ENCODE data around the gene TRAF3IP3. TPM values are rescaled to one million over a fixed set of nuclear protein-coding genes. Genes with fewer than 3 reads are reported as not detected.

The TRAF3IP3 gene
- total RNA-seq, 1 experiment from 2014 or later = not detected

DNA sequence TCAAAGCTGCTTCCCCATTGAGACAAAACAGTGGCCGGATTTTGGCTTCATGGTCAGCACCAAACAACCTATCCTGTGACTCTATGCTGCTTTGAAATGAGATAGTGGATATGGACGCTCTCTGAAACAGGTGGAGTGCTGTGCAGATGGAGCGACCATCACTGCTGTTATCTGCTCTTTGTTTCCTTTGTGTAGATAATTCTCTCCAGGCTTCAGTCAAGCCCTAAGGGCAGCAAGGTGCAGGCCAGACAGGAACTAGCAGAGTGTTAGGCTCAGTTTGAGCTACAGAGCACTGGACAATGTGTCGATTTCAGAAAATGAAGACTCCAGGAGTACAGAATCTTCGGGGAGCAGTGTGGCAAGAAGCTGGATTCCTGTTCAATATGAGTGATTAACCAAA, 54.9 kb downstream of the TRAF3IP3 start:
- Histone ChIP-seq H2AFZ (ENCODE audit: low read length) (no peak overlapping the region), H2BK12ac (ENCODE audit: insufficient read length, low read depth, low read length) (no peak overlapping the region)

More for the DNA sequence above, 54.9 kb downstream of the TRAF3IP3 start:
- Mint-ChIP-seq H3K9me3 (no peaks in the 10 kb centered on the region), H3K4me3 (no peak overlapping the region), H3K27me3 (ENCODE audit: low read depth) (peaks cover 1% of the 10 kb centered on the region; the same call in 1 of the 2 replicates), H3K36me3 (ENCODE audit: insufficient read depth in 1 of 3, low read depth in 3 of 3) (no peaks in the 10 kb centered on the region), H3K4me1 (peaks cover 2 to 8% of the 10 kb centered on the region in 2 experiments), H3K27ac (no peak overlapping the region)
- H2BK5ac ChIP-seq (ENCODE audit: insufficient read length, low read length) = no peak overlapping the region
- no peak overlapping the region for H4K91ac ChIP-seq (ENCODE audit: insufficient read length, low read depth, low read length)
- H3K4ac ChIP-seq (ENCODE audit: low read depth, low read length) = no peak overlapping the region
- no peaks in the 10 kb centered on the region for H4K20me1 ChIP-seq (ENCODE audit: control insufficient read depth, insufficient read depth, insufficient read length)
- H3K27ac ChIP-seq (ENCODE audit: insufficient read length, low read depth, low read length) = no peak overlapping the region
- H3K14ac ChIP-seq (ENCODE audit: insufficient read depth, low read length) = no peak overlapping the region
- H3T11ph ChIP-seq (ENCODE audit: low read length) = no peak overlapping the region
- H2BK120ac ChIP-seq (ENCODE audit: low read depth, low read length, poor library complexity, severe bottlenecking) = no peak overlapping the region
- H3K27me3 ChIP-seq (ENCODE audit: insufficient read depth, low read length) = no peaks in the 10 kb centered on the region
- H2BK20ac ChIP-seq (ENCODE audit: low read depth, low read length, poor library complexity, severe bottlenecking) = no peak overlapping the region
- H2BK15ac ChIP-seq (ENCODE audit: low read depth, low read length) = no peak overlapping the region
- no peaks in the 10 kb centered on the region for H3K4me1 ChIP-seq (ENCODE audit: insufficient read depth, low read length)
- no peak overlapping the region for H3K4me2 ChIP-seq (ENCODE audit: insufficient read depth, insufficient read length, low read length)
- WGBS (ENCODE audit: extremely low coverage, insufficient read length, low lambda C conversion rate) = no CpG with 5 or more reads among the region's 5 CpGs
- DNase-seq = no peak
- no peak overlapping the region for H4K5ac ChIP-seq (ENCODE audit: insufficient read length, low read depth, low read length)
- H3K18ac ChIP-seq (ENCODE audit: insufficient read length, low read depth, low read length) = no peak overlapping the region
- no peaks in the 10 kb centered on the region for H3K9me3 ChIP-seq (ENCODE audit: control insufficient read depth, low read depth, low read length)
- H3K79me1 ChIP-seq (ENCODE audit: insufficient read depth, low read depth, low read length, poor library complexity, severe bottlenecking) = no peaks in the 10 kb centered on the region
- TF ChIP-seq, protein P1, sequence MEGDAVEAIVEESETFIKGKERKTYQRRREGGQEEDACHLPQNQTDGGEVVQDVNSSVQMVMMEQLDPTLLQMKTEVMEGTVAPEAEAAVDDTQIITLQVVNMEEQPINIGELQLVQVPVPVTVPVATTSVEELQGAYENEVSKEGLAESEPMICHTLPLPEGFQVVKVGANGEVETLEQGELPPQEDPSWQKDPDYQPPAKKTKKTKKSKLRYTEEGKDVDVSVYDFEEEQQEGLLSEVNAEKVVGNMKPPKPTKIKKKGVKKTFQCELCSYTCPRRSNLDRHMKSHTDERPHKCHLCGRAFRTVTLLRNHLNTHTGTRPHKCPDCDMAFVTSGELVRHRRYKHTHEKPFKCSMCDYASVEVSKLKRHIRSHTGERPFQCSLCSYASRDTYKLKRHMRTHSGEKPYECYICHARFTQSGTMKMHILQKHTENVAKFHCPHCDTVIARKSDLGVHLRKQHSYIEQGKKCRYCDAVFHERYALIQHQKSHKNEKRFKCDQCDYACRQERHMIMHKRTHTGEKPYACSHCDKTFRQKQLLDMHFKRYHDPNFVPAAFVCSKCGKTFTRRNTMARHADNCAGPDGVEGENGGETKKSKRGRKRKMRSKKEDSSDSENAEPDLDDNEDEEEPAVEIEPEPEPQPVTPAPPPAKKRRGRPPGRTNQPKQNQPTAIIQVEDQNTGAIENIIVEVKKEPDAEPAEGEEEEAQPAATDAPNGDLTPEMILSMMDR (conservative IDR thresholded peaks at IDR 0.05) = no peak
- no peaks in the 10 kb centered on the region for H3K79me2 ChIP-seq (ENCODE audit: insufficient read depth, low read length)
- no peak overlapping the region for H3K9ac ChIP-seq (ENCODE audit: extremely low read depth, insufficient read length, low read length)
- H3K23ac ChIP-seq (ENCODE audit: insufficient read length, low read depth, low read length) = no peak overlapping the region
- H4K8ac ChIP-seq (replicated peaks; ENCODE audit: insufficient read length, low read depth, low read length) = no peak overlapping the region
- no peak overlapping the region for H3K56ac ChIP-seq (ENCODE audit: insufficient read length, low read depth, low read length)
- H2AK5ac ChIP-seq (ENCODE audit: insufficient read length, low read length) = no peak overlapping the region
- peaks cover under 1% of the 10 kb centered on the region for H3K23me2 ChIP-seq (ENCODE audit: insufficient read length, low read depth, low read length, poor library complexity, severe bottlenecking)
